Loucy (cell line): ENCODE results near the gene TMEM59.
"Not testable (repeated sequence)": the region's sequence is repeated elsewhere in the genome, so short reads cannot be mapped to it uniquely, and the experiment has no call there.

ENCODE experiments used
- H2AFZ ChIP-seq: fragments of 200-600 bp; sonication (generic); 2 replicates; pipeline ENCODE4 v1.6.0; 2016; ENCODE audit warnings: antibody characterized with exemption, mild to moderate bottlenecking, low read length, moderate library complexity
- H3F3A ChIP-seq: fragments of 200-600 bp; 2 replicates; pipeline ENCODE4 v1.6.0; 2016; ENCODE audit warnings: antibody characterized with exemption, low read depth, mild to moderate bottlenecking
- H3K27me3 ChIP-seq: fragments of 200-600 bp; sonication (generic); 2 replicates; pipeline ENCODE4 v1.6.1; 2014; ENCODE audit warnings: low read length, mild to moderate bottlenecking; ENCODE audit not compliant: insufficient read depth, poor library complexity, severe bottlenecking
- H3K36me3 ChIP-seq: fragments of 200-600 bp; sonication (generic); 2 replicates; pipeline ENCODE4 v1.6.1; 2016; ENCODE audit warnings: low read length; ENCODE audit not compliant: insufficient read depth
- H3K4me1 ChIP-seq: fragments of 200-600 bp; sonication (generic); 2 replicates; pipeline ENCODE4 v1.5.1; 2014; ENCODE audit warnings: low read length, mild to moderate bottlenecking; ENCODE audit not compliant: insufficient read depth, poor library complexity, severe bottlenecking
- H3K4me2 ChIP-seq: fragments of 200-600 bp; sonication (generic); 2 replicates; pipeline ENCODE4 v1.6.0; 2014; ENCODE audit warnings: antibody characterized with exemption, low read length, low read depth, mild to moderate bottlenecking; ENCODE audit not compliant: poor library complexity, severe bottlenecking
- H3K4me3 ChIP-seq: fragments of 200-600 bp; sonication (generic); 2 replicates; pipeline ENCODE4 v1.5.1; 2014; ENCODE audit warnings: low read length, mild to moderate bottlenecking, mixed read lengths; ENCODE audit not compliant: poor library complexity, severe bottlenecking
- H3K79me2 ChIP-seq: fragments of 200-600 bp; sonication (generic); 2 replicates; pipeline ENCODE4 v1.6.1; 2014; ENCODE audit warnings: low read length; ENCODE audit not compliant: insufficient read depth
- H3K9ac ChIP-seq: fragments of 200-600 bp; sonication (generic); 2 replicates; pipeline ENCODE4 v1.6.0; 2014; ENCODE audit warnings: mild to moderate bottlenecking, low read depth, low read length, moderate library complexity; ENCODE audit not compliant: poor library complexity, severe bottlenecking
- H3K9me2 ChIP-seq: fragments of 200-600 bp; sonication (generic); replicated peaks from 2 replicates; pipeline ENCODE4 v1.6.1; 2016; ENCODE audit warnings: low read depth, low read length, mixed read lengths
- H3K9me3 ChIP-seq: fragments of 200-600 bp; sonication (generic); 2 replicates; pipeline ENCODE4 v1.6.1; 2014; ENCODE audit warnings: mild to moderate bottlenecking, antibody characterized with exemption, low read length, low read depth; ENCODE audit not compliant: insufficient read depth
- H4K20me1 ChIP-seq: fragments of 200-600 bp; sonication (generic); 2 replicates; pipeline ENCODE4 v1.6.0; 2014; ENCODE audit warnings: antibody characterized with exemption, low read length, mild to moderate bottlenecking; ENCODE audit not compliant: insufficient read depth, poor library complexity, severe bottlenecking
- CTCF ChIP-seq: fragments of 200-600 bp; sonication (generic); conservative IDR thresholded peaks from 2 replicates; pipeline ENCODE4 v1.5.1; 2014; ENCODE audit warnings: mild to moderate bottlenecking, antibody characterized with exemption, low read length
- EZH2phosphoT487 ChIP-seq: fragments of 200-600 bp; IDR thresholded peaks from 2 replicates; pipeline ENCODE4 v1.6.1; 2018; ENCODE audit warnings: antibody characterized with exemption, mild to moderate bottlenecking, moderate library complexity, borderline replicate concordance

Gene TMEM59

GRCh38 chr1:54006508-54006907 lies 46.5 kb downstream of the TMEM59 start:
- Histone ChIP-seq H3K9ac (no peak overlapping the region), H3K9me3 (no peaks in the 10 kb centered on the region), H3F3A (no peaks in the 10 kb centered on the region), H3K4me3 (no peak overlapping the region), H4K20me1 (no peaks in the 10 kb centered on the region), H3K36me3 (no peaks in the 10 kb centered on the region), H2AFZ (no peak overlapping the region), H3K27me3 (no peaks in the 10 kb centered on the region), H3K9me2 (no peaks in the 10 kb centered on the region), H3K4me2 (no peak overlapping the region), H3K79me2 (no peaks in the 10 kb centered on the region), H3K4me1 (no peaks in the 10 kb centered on the region)
- TF ChIP-seq EZH2phosphoT487 (no peak), CTCF (no peak)

GRCh38 chr1:54004481-54005049 lies 48.4 kb downstream of the TMEM59 start:
- Histone ChIP-seq H3K4me3 (no peak overlapping the region), H3K36me3 (no peaks in the 10 kb centered on the region), H2AFZ (no peak overlapping the region), H3K79me2 (no peaks in the 10 kb centered on the region), H3K9me2 (no peaks in the 10 kb centered on the region), H3K27me3 (no peaks in the 10 kb centered on the region), H4K20me1 (no peaks in the 10 kb centered on the region), H3K4me1 (no peaks in the 10 kb centered on the region), H3F3A (no peaks in the 10 kb centered on the region), H3K9me3 (no peaks in the 10 kb centered on the region), H3K9ac (no peak overlapping the region), H3K4me2 (no peak overlapping the region)
- TF ChIP-seq EZH2phosphoT487, result no peak
- no peak for TF ChIP-seq CTCF

- H3K36me3 ChIP-seq, H3K27me3 ChIP-seq, H3K79me2 ChIP-seq, H3K4me2 ChIP-seq, H3K9me2 ChIP-seq, H3K9me3 ChIP-seq, H3K4me3 ChIP-seq, H3F3A ChIP-seq, H2AFZ ChIP-seq, H3K4me1 ChIP-seq, H4K20me1 ChIP-seq, H3K9ac ChIP-seq: not testable (repeated sequence)
These were observed 49.1 kb downstream of the TMEM59 start for GRCh38 chr1:54003750-54004480.

DNA sequence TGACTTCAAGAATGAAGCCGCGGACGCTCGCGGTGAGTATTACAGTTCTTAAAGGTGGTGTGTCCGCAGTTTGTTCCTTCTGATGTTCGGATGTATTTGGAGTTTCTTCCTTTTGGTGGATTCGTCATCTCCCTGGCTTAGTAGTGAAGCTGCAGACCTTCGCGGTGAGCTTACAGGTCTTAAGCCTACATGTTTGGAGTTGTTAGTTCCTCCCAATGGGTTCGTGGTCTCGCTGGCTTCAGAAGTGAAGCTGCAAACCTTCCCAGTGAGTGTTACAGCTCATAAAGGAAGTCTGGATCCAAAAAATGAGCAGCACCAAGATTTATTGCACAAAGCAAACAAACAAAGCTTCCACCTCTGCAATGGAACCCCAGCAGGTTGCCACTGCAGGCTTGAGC lies 49.8 kb downstream of the TMEM59 start:
- Histone ChIP-seq H3K4me1 (no peaks in the 10 kb centered on the region), H4K20me1 (no peaks in the 10 kb centered on the region), H3K9me3 (no peaks in the 10 kb centered on the region), H3K9ac (no peak overlapping the region), H3K4me3 (no peak overlapping the region), H3K27me3 (no peaks in the 10 kb centered on the region), H3K4me2 (no peak overlapping the region), H3F3A (no peaks in the 10 kb centered on the region), H3K36me3 (no peaks in the 10 kb centered on the region), H3K79me2 (no peaks in the 10 kb centered on the region), H3K9me2 (no peaks in the 10 kb centered on the region), H2AFZ (no peak overlapping the region)
- no peak for TF ChIP-seq CTCF
